ENCODE results near the gene DSCAML1. TPM values are rescaled to one million over a fixed set of nuclear protein-coding genes. Genes with fewer than 3 reads are reported as not detected.
A peak's percentile ranks its signal among the peaks of the same experiment; 100 is the strongest.

The DSCAML1 gene
- total and polyA plus RNA-seq, 2 of the 8 experiments (the other 6 are each of a cell fraction or from before 2014, with no cell fraction given) = 0.19 to 0.24 TPM

GRCh38 chr11:117790279-117790678 is 6.7 kb downstream of the DSCAML1 start:
- Histone ChIP-seq H3K27ac (ENCODE audit: low read depth, low read length) (no peak overlapping the region), H4K5ac (ENCODE audit: insufficient read length, low read depth, low read length) (no peak overlapping the region), H2BK20ac (ENCODE audit: low read length) (no peak overlapping the region), H4K8ac (ENCODE audit: extremely low read depth, insufficient read depth, low read length) (no peak overlapping the region), H3K4ac (replicated peaks; ENCODE audit: insufficient read length, low read depth, low read length) (no peak overlapping the region), H3K18ac (ENCODE audit: extremely low read depth, low read length) (no peak overlapping the region), H2AK5ac (ENCODE audit: low read depth, low read length) (no peak overlapping the region), H2AFZ (ENCODE audit: low read length) (no peak overlapping the region), H3K4me1 (replicated peaks in 1 of 4; ENCODE audit: control insufficient read depth in 3 of 4, insufficient read depth in 4 of 4, low read length in 3 of 4) (peaks cover 0 to 5% (median 3%) of the 10 kb centered on the region in 4 experiments; a peak in 4 of 7 replicates), H2BK15ac (ENCODE audit: low read length) (no peak overlapping the region), H3K79me1 (ENCODE audit: low read depth, low read length) (no peaks in the 10 kb centered on the region), H3K36me3 (ENCODE audit: control insufficient read depth in 2 of 4, insufficient read depth in 4 of 4, low read length in 3 of 4) (no peaks in the 10 kb centered on the region), H3K56ac (replicated peaks; ENCODE audit: insufficient read length, low read depth, low read length) (no peak overlapping the region), H3K23ac (ENCODE audit: insufficient read length) (no peak overlapping the region), H4K20me1 (replicated peaks in 1 of 2; ENCODE audit: control insufficient read depth in 1 of 2, insufficient read depth in 2 of 2, low read length in 2 of 2) (no peaks in the 10 kb centered on the region), H3K4me2 (ENCODE audit: insufficient read depth in 1 of 2, low read depth in 2 of 2, low read length in 2 of 2) (no peak overlapping the region), H4K91ac (replicated peaks; ENCODE audit: insufficient read length, low read length) (no peak overlapping the region), H3K9ac (replicated peaks in 1 of 4; ENCODE audit: extremely low read depth in 1 of 4, low read depth in 3 of 4, low read length in 3 of 4) (no peak overlapping the region), H3K4me3 (ENCODE audit: extremely low read depth in 1 of 4, insufficient read depth in 2 of 4, low read depth in 3 of 4, low read length in 4 of 4) (no peak overlapping the region), H2BK5ac (ENCODE audit: low read depth, low read length) (no peak overlapping the region), H2BK120ac (replicated peaks; ENCODE audit: low read depth, low read length) (no peak overlapping the region), H3K9me3 (ENCODE audit: insufficient read depth in 2 of 2, low read depth in 1 of 2, low read length in 1 of 2) (no peaks in the 10 kb centered on the region), H2BK12ac (ENCODE audit: low read depth, low read length) (0 out of 2 replicates have a peak overlapping the region, but pooled peaks have one; percentile 27), H3K23me2 (ENCODE audit: low read depth, low read length) (no peaks in the 10 kb centered on the region), H3K14ac (ENCODE audit: insufficient read length) (no peak overlapping the region), H3K27me3 (replicated peaks in 1 of 4; ENCODE audit: control insufficient read depth in 3 of 4, extremely low read depth in 1 of 4, insufficient read depth in 3 of 4, low read length in 3 of 4) (peaks cover under 1 to 27% (median 24%) of the 10 kb centered on the region in 4 experiments), H3K79me2 (ENCODE audit: control insufficient read depth in 1 of 2, insufficient read depth in 2 of 2, low read length in 2 of 2) (no peaks in the 10 kb centered on the region)
- ChIA-PET POLR2A (ENCODE audit: partially characterized antibody) (interaction anchor here (0.6 kb wide), 1 partner anchor 68 kb away, joined by 3 read pairs; no protein-coding TSS in a partner anchor), CTCF (ENCODE audit: partially characterized antibody) (interaction anchor here (0.6 to 1.8 kb wide), 7 partner anchors 9 to 346 kb away, joined by 3 to 7 read pairs (median 4); no protein-coding TSS in a partner anchor)
- TF ChIP-seq BACH1 (IDR thresholded peaks at IDR 0.05; ENCODE audit: low read length) = no peak
- TF ChIP-seq ATF3 (IDR thresholded peaks at IDR 0.05; ENCODE audit: insufficient read depth, low read depth, low read length) = no peak
- TF ChIP-seq GTF2F1 (IDR thresholded peaks at IDR 0.05; ENCODE audit: borderline replicate concordance, low read depth, low read length) = no peak
- no peak for TF ChIP-seq KDM5A (IDR thresholded peaks at IDR 0.05; ENCODE audit: low read length)
- FAIRE-seq = no peak
- 73% methylated on average over 3 of the region's 3 CpGs; no CpG with 5 or more reads in 1 of the 2 experiments for WGBS, 2 experiments (ENCODE audit: extremely low coverage in 1 of 2, insufficient coverage in 1 of 2, insufficient read length in 1 of 2, insufficient replicate concordance in 2 of 2, low coverage in 1 of 2, low lambda C conversion rate in 2 of 2, missing lambda C conversion rate in 1 of 2)
- DNase-seq (ENCODE audit: low read depth in 1 of 2, low spot score in 2 of 2) = no peak

All from H1 (cell line).